Transverse colon (tissue), 4 donors: Measurements from ENCODE around the gene VWC2. TPM values are rescaled to one million over a fixed set of nuclear protein-coding genes. Genes with fewer than 3 reads are reported as not detected.
A peak's percentile ranks its signal among the peaks of the same experiment; 100 is the strongest.

Experiments used
- DNase-seq: peaks from one replicate; pipeline ENCODE4 v3.0.0-alpha.2; 2019
- H3K27ac ChIP-seq, 4 donors: fragments of 200-600 bp; sonication (generic); 2 replicates each; pipeline ENCODE4 v1.5.1; 2016 to 2018; ENCODE audit warnings: inconsistent platforms in 4 of 4
- H3K27me3 ChIP-seq: fragments of 200-600 bp; sonication (generic); 2 replicates; pipeline ENCODE4 v1.5.1; 2017; ENCODE audit warnings: inconsistent platforms
- H3K36me3 ChIP-seq, 4 donors: fragments of 200-600 bp; sonication (generic); 2 replicates each; pipeline ENCODE4 v1.5.1; 2017 to 2019; ENCODE audit warnings: inconsistent platforms in 4 of 4
- H3K4me1 ChIP-seq, 4 donors: fragments of 200-600 bp; sonication (generic); 2 replicates each; pipeline ENCODE4 v1.5.1; 2017 to 2020; ENCODE audit warnings: inconsistent platforms in 4 of 4
- H3K4me3 ChIP-seq, 4 donors: fragments of 200-600 bp; sonication (generic); 1 replicate in 1 of 4; 2 replicates in 3 of 4; pipeline versions ENCODE4 v1.5.1 to v1.6.1; 2017 to 2019; ENCODE audit warnings: inconsistent platforms in 4 of 4
- H3K9me3 ChIP-seq, 2 donors: fragments of 200-600 bp; sonication (generic); 2 replicates each; pipeline ENCODE4 v1.5.1; 2017 to 2019; ENCODE audit warnings: inconsistent platforms in 2 of 2
- EP300 ChIP-seq: sonication (generic); formaldehyde crosslinking; IDR thresholded peaks from one replicate; pipeline ENCODE4 v1.6.1; 2017; ENCODE audit warnings: antibody characterized with exemption, low read depth
- POLR2A ChIP-seq: fragments of 450-650 bp; IDR thresholded peaks from one replicate; pipeline ENCODE4 v1.6.1; 2016; ENCODE audit warnings: antibody characterized with exemption, mild to moderate bottlenecking, moderate library complexity
- POLR2AphosphoS5 ChIP-seq, 3 donors: sonication (generic); formaldehyde crosslinking; IDR thresholded peaks; one replicate each; pipeline ENCODE4 v1.6.1; 2016; ENCODE audit warnings: antibody characterized with exemption in 3 of 3
- WGBS, 2 donors: methylation state at CpG; one replicate each; pipeline ENCODE4 v1.1.5; 2018; ENCODE audit warnings: low coverage in 1 of 2; 5-methylcytosine and 5-hydroxymethylcytosine counted together
- in situ Hi-C, 4 donors: fragments of 200-750 bp; cut with MboI; loops; one replicate each; pipeline versions ENCODE4 v1.15.0 to v1.15.1; 2017; ENCODE audit warnings: low sequenced_read_pairs in 3 of 4, low pct_ligation_motif_present in 1 of 4, low pct_unique_long_range_greater_than_20kb in 1 of 4
- intact Hi-C: fragments of 100-400 bp; cut with DNase I; formaldehyde crosslinking; loops from one replicate; pipeline ENCODE4 v1.15.1; 2023; ENCODE audit warnings: low total_unique reads
- total RNA-seq, 4 donors: library from RNA; depleted of rRNA; stranded (reverse); fragments of >200 nt; gene quantifications; one replicate each; pipeline ENCODE4 v1.1.0, GENCODE V29; 2016
- TF ChIP-seq, protein P1 (sequence below), 5 experiments: fragments of 200-600 bp in 3 of 5; fragments of 450-650 bp in 2 of 5; sonication (generic) in 3 of 5; IDR thresholded peaks; 1 replicate in 2 of 5; 2 replicates in 3 of 5; pipeline ENCODE4 v1.5.1; 2016 to 2017; ENCODE audit warnings: antibody characterized with exemption in 5 of 5, inconsistent platforms in 3 of 5, mild to moderate bottlenecking in 2 of 5, moderate library complexity in 1 of 5

The VWC2 gene
- total RNA-seq: under 1 TPM in 2 of 4 donors, not detected in 2; 0.16 to 0.27 TPM

DNA sequence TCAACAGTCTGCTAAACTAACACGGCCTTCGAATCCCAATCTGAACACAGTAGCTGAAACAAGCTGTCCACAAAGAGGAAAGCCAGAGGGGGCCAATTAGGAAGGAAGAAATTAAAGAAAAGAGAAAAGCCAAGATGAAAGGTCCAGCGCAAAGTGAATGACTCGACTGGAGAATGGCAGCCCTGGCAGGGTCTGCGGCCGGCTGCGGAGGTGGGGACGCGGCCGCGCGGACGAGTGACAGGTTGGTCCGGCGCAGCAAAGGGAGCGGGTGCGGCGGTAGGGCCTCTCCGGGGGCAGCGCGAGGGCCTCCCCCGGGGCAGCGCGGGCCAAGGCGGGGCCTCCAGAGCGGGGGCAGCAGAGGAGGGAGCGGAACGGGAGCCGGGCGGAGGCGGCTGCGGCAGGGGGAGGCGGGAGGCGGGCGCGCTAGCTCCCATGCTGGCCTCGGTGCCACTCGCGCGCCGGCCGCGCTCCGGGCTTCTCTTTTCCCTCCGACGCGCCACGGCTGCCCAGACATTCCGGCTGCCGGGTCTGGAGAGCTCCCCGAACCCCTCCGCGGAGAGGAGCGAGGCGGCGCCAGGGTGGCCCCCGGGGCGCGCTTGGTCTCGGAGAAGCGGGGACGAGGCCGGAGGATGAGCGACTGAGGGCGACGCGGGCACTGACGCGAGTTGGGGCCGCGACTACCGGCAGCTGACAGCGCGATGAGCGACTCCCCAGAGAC lies at the start of gene VWC2:
Gene VWC2, plus strand, starts transcription at position 421 of the 718 bp plus-strand sequence. CDS start 1,798 bp downstream, outside the sequence.
- H3K9me3 ChIP-seq: no peaks in the 10 kb centered on the region
- H3K27me3 ChIP-seq: peaks cover 56% of the 10 kb centered on the region
- WGBS, 2 donors: 2 to 7% methylated on average over 12 to 69 of the region's 75 CpGs
- intact Hi-C loops (no loop called here), in situ Hi-C loops (no loop called here)
- TF ChIP-seq EP300 (no peak), POLR2A (no peak), POLR2AphosphoS5 (IDR thresholded peaks at IDR 0.05) (no peak)
- TF ChIP-seq, protein P1, sequence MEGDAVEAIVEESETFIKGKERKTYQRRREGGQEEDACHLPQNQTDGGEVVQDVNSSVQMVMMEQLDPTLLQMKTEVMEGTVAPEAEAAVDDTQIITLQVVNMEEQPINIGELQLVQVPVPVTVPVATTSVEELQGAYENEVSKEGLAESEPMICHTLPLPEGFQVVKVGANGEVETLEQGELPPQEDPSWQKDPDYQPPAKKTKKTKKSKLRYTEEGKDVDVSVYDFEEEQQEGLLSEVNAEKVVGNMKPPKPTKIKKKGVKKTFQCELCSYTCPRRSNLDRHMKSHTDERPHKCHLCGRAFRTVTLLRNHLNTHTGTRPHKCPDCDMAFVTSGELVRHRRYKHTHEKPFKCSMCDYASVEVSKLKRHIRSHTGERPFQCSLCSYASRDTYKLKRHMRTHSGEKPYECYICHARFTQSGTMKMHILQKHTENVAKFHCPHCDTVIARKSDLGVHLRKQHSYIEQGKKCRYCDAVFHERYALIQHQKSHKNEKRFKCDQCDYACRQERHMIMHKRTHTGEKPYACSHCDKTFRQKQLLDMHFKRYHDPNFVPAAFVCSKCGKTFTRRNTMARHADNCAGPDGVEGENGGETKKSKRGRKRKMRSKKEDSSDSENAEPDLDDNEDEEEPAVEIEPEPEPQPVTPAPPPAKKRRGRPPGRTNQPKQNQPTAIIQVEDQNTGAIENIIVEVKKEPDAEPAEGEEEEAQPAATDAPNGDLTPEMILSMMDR (IDR thresholded peaks at IDR 0.05): no peak
- peak within 1 kb of the TSS; percentile 28 to 59 (median 39) for H3K4me3 ChIP-seq
- no peak within 1 kb of the TSS for H3K27ac ChIP-seq
- no peak for DNase-seq
- H3K4me1 ChIP-seq: peaks cover 5 to 31% (median 27%) of the 10 kb centered on the region in 4 donors
- H3K36me3 ChIP-seq: no peaks in the 10 kb centered on the region

DNA sequence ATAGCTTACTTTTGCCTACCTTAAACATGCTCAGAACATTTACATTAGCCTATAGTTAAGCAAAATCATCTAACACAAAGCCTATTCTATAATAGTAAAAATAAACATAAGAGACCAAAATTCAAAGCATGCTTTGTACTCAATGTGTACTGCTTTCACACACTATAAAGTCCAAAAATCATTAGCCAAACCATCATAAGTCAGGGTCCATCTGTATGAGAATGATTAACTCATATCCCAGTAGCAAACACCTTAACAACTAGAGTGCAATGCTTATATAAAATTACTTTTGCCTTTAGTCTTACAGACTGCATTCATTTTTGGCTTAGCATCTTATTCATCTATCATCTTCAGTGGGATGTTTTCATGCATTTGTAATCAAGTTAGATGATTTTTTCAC lies 49.4 kb upstream of the VWC2 start:
- Histone ChIP-seq H3K27ac (no peak overlapping the region), H3K4me1 (peaks cover 0 to 22% (median 2%) of the 10 kb centered on the region in 4 donors), H3K36me3 (no peaks in the 10 kb centered on the region), H3K4me3 (no peak overlapping the region), H3K27me3 (no peaks in the 10 kb centered on the region), H3K9me3 (no peaks in the 10 kb centered on the region)
- TF ChIP-seq POLR2AphosphoS5 (IDR thresholded peaks at IDR 0.05): no peak
- TF ChIP-seq, protein P1 (IDR thresholded peaks at IDR 0.05): no peak
- no peak for TF ChIP-seq POLR2A
- TF ChIP-seq EP300: no peak
- no peak for DNase-seq
- intact Hi-C loops: no loop called here
- in situ Hi-C loops: no loop called here

DNA sequence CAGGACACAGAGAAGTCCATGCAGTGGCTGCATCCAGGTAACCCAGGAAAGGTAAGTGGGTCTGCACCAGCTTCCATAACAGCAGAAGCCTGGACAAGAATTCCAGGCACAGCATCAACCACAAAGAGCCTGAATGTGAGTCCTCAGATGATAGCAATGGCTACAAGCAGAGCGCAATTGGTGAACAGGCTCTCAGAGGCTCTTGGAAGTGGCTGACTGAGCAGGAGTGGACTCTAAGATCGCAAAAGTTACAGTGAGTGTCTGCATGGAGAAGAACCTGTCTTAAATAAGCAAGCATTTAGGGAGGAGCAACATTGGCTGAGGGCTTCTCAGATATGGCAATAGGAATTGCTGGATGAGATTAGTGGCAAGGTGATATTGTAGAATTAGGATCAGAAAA lies 41.6 kb upstream of the VWC2 start:
- Histone ChIP-seq H3K4me1 (no peaks in the 10 kb centered on the region), H3K27ac (no peak overlapping the region), H3K4me3 (no peak overlapping the region), H3K36me3 (no peaks in the 10 kb centered on the region), H3K9me3 (no peaks in the 10 kb centered on the region), H3K27me3 (no peaks in the 10 kb centered on the region)
- TF ChIP-seq EP300 (no peak), POLR2A (no peak), POLR2AphosphoS5 (IDR thresholded peaks at IDR 0.05) (no peak)
- TF ChIP-seq, protein P1 (IDR thresholded peaks at IDR 0.05): no peak
- in situ Hi-C loops: no loop called here
- no peak for DNase-seq
- intact Hi-C loops: no loop called here
- 50% methylated on average over 2 of the region's 2 CpGs; no CpG with 5 or more reads in 1 of the 2 donors for WGBS, 2 donors

- no peak for DNase-seq
- intact Hi-C loops (no loop called here), in situ Hi-C loops (no loop called here)
- Histone ChIP-seq H3K4me1 (no peaks in the 10 kb centered on the region), H3K4me3 (no peak overlapping the region), H3K36me3 (no peaks in the 10 kb centered on the region), H3K27ac (no peak overlapping the region), H3K9me3 (no peaks in the 10 kb centered on the region), H3K27me3 (no peaks in the 10 kb centered on the region)
- 55 to 75% methylated on average over 2 to 3 of the region's 3 CpGs for WGBS, 2 donors
- no peak for TF ChIP-seq EP300
- TF ChIP-seq, protein P1 (IDR thresholded peaks at IDR 0.05): no peak
- no peak for TF ChIP-seq POLR2AphosphoS5 (IDR thresholded peaks at IDR 0.05)
- no peak for TF ChIP-seq POLR2A
Observed at GRCh38 chr7:49762666-49763065, 10.8 kb upstream of the VWC2 start.
